GM21529 (cell line): ENCODE results near the gene NDUFB4.
A peak's percentile ranks its signal among the peaks of the same experiment; 100 is the strongest.
"Not testable (repeated sequence)": the region's sequence is repeated elsewhere in the genome, so short reads cannot be mapped to it uniquely, and the experiment has no call there.

Experiments
- ATAC-seq: cut with Tn5 transposase; IDR thresholded peaks from one replicate; pipeline ENCODE4 v1.9.1; 2021; ENCODE audit not compliant: unreplicated experiment

The NDUFB4 gene

GRCh38 chr3:120569222-120570057 is 26.7 kb upstream of the NDUFB4 start:
- no peak for ATAC-seq

GRCh38 chr3:120572027-120572426 is 24.1 kb upstream of the NDUFB4 start:
- no peak for ATAC-seq

GRCh38 chr3:120587332-120587975 is 8.7 kb upstream of the NDUFB4 start:
- ATAC-seq, result no peak

- no peak for ATAC-seq
Measured at GRCh38 chr3:120595788-120596115, 384 bp upstream of the NDUFB4 start.

GRCh38 chr3:120596853-120597223 is 702 bp downstream of the NDUFB4 start:
- no peak for ATAC-seq

GRCh38 chr3:120597445-120598049 is 1.4 kb downstream of the NDUFB4 start:
- ATAC-seq, result peak; percentile 40

- ATAC-seq, result no peak
Measured at GRCh38 chr3:120599211-120599610, 3.1 kb downstream of the NDUFB4 start.

GRCh38 chr3:120601554-120601953 is 5.4 kb downstream of the NDUFB4 start:
- ATAC-seq, result no peak

- ATAC-seq, result no peak
Measured at GRCh38 chr3:120602682-120603081, 6.5 kb downstream of the NDUFB4 start.

GRCh38 chr3:120604382-120604781 is 8.2 kb downstream of the NDUFB4 start:
- no peak for ATAC-seq

- ATAC-seq, result no peak
Measured at GRCh38 chr3:120604784-120605183, 8.6 kb downstream of the NDUFB4 start.

GRCh38 chr3:120608506-120608905 is 12.4 kb downstream of the NDUFB4 start:
- ATAC-seq, result no peak

- no peak for ATAC-seq
Measured at GRCh38 chr3:120614765-120615164, 18.6 kb downstream of the NDUFB4 start.

GRCh38 chr3:120615847-120616609 is 19.9 kb downstream of the NDUFB4 start:
- no peak for ATAC-seq

GRCh38 chr3:120616745-120617144 is 20.6 kb downstream of the NDUFB4 start:
- ATAC-seq, result not testable (repeated sequence)

- ATAC-seq, result no peak
Measured at GRCh38 chr3:120622457-120622856, 26.3 kb downstream of the NDUFB4 start.

- no peak for ATAC-seq
Measured at GRCh38 chr3:120622870-120623726, 27.0 kb downstream of the NDUFB4 start.

- ATAC-seq, result no peak
Measured at GRCh38 chr3:120623727-120624093, 27.6 kb downstream of the NDUFB4 start.

- ATAC-seq, result no peak
Measured at GRCh38 chr3:120625159-120625586, 29.0 kb downstream of the NDUFB4 start.

GRCh38 chr3:120634539-120634938 is 38.4 kb downstream of the NDUFB4 start:
- ATAC-seq, result no peak
